IPS DF 4.7 (cell line): ENCODE data around the gene AGBL5.

ENCODE experiments used
- DNase-seq: peaks from one replicate; pipeline ENCODE4 v3.0.0-alpha.2; 2013; ENCODE audit warnings: low spot score; ENCODE audit errors: extremely low read depth

AGBL5 gene, protein sequence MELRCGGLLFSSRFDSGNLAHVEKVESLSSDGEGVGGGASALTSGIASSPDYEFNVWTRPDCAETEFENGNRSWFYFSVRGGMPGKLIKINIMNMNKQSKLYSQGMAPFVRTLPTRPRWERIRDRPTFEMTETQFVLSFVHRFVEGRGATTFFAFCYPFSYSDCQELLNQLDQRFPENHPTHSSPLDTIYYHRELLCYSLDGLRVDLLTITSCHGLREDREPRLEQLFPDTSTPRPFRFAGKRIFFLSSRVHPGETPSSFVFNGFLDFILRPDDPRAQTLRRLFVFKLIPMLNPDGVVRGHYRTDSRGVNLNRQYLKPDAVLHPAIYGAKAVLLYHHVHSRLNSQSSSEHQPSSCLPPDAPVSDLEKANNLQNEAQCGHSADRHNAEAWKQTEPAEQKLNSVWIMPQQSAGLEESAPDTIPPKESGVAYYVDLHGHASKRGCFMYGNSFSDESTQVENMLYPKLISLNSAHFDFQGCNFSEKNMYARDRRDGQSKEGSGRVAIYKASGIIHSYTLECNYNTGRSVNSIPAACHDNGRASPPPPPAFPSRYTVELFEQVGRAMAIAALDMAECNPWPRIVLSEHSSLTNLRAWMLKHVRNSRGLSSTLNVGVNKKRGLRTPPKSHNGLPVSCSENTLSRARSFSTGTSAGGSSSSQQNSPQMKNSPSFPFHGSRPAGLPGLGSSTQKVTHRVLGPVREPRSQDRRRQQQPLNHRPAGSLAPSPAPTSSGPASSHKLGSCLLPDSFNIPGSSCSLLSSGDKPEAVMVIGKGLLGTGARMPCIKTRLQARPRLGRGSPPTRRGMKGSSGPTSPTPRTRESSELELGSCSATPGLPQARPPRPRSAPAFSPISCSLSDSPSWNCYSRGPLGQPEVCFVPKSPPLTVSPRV

DNA sequence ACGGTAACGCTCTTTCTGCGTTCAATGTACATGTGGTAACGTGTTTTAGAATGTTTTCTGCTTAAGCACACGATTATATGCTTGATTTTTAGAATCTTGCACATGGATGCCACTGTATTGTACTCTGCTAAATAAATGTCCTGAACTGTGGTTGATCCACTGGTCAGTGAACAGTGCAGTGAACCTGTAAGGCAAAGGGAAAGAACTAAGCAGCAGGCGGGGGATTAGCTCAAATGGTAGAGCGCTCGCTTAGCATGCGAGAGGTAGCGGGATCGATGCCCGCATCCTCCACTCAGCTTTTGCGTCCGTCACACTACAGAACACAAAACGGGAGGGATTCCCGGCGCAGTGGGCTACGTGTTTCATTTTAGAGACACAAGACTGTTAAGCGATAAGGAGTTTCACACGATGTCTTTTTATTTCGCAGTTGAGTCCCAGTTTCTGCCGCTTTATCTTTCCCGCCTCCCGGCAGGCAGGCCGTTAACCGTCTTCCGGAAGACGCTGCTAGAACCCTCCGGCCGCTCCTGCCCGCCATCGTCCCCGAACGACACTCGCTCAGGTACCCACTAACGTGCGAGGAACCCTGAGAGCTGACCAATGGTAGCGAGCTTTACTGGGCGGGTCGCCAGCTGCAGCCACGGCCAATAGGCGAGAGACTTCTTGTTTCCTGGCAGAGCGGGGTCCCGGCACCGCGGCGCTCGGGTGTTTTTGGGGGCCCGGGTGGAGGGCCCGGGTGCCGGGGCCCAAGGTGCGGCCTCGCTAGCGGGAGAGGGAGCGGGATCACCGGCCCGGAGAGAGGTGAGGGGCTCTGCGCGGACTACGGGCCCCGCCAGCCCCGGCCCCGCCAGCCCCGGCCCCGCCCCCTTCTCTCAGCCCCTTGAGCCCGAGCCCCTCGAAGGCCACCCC, at the start of gene AGBL5:
TSS of gene AGBL5 (plus strand) at position 673 of the 906 bp plus-strand sequence. CDS start 1,291 bp downstream, outside the sequence.
- peak; percentile 87 for DNase-seq

DNA sequence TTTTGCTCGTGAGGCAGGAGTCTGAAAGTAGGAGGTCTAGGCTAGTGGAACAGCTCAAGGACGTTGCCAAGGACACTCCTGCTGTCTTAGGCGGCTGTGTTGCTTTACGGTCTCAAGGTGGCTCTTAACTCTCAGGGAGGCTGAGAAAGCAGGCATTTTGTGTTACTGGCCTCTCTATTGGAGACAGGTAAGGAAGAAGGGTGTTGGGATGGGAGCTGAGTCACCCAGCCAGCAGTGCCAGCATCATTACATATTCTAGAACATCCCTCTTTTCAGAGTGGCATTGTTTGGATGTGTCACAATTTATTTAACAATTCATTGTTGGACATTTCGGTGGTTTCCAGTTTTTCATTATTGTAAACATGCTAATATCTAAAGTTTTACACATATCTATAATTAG, 49.5 kb upstream of the AGBL5 start:
- DNase-seq, result no peak

DNA sequence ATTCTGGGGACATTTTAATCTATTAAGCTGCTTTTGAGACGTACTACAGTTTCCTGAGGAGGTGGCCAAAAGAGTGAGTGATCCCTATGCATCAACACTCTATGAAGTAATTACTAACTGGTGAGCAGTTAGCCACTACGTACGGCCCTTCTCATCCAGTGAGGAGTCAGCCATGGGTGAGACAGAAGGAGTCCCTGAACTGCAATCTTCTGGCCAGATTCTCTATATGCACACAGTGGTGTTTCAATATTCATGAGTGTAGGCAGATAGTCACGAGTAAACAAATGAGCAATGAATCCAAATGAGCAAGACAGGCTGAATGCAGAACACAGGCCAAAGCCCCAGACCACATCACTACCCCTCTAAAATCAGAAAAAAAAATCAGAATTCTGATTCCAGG, 48.5 kb upstream of the AGBL5 start:
- no peak for DNase-seq

DNA sequence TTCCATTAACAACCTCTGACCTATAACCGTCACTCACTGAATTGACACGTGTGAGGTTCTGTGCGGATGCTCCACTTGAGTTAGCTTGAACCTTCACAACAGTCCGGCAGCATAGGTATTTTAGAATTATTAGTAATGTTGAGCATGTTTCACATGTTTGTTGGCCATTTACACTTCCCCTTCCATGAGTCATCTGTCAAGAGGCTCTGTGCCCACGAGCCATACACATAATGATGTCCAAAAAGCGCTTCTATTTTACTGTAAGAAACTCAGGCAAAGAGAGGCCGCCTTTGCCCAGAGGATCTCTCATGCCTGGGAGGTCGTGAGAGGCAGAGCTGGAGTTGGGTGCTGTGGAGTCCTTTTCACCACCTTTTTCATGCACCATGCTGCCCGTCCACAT, 47.6 kb upstream of the AGBL5 start:
- no peak for DNase-seq

DNA sequence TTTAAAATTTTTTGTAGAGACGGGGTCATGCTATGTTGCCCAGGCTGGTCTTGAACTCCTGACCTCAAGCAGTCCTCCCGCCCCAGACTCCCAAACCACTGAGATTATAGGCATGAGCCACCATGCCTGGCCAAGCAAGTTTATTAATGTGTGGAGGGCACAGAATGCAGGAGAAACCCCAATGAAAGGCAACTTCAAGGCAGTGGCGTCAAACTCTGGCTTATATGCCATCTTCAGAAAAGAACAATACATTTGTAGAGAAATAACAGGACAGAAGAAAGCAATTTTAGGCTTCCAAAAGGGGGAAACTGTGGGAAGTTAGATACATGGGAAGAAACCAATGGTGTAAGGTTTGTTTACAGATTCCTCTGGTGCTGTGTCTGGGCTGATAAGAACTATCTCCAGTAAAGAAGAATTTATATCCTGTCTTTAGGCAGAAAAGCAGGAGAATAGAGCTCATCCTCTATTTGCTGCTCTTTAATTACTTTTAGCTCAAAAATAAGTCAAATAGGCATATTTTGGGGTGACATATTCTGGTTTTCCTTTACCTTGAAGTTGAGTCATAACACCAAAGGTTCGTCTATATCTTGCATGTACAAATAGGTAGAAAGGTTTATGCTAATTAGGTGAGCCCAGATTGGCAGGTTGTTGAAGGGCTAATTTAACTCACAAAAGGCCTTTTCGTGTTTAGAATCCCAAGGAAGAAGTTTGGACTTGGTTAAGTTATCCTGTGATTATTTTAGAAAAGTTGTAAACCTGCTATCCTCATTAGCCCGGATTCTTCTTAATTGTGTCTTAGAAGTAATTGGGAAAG, 44.7 kb upstream of the AGBL5 start:
- DNase-seq, result no peak

DNA sequence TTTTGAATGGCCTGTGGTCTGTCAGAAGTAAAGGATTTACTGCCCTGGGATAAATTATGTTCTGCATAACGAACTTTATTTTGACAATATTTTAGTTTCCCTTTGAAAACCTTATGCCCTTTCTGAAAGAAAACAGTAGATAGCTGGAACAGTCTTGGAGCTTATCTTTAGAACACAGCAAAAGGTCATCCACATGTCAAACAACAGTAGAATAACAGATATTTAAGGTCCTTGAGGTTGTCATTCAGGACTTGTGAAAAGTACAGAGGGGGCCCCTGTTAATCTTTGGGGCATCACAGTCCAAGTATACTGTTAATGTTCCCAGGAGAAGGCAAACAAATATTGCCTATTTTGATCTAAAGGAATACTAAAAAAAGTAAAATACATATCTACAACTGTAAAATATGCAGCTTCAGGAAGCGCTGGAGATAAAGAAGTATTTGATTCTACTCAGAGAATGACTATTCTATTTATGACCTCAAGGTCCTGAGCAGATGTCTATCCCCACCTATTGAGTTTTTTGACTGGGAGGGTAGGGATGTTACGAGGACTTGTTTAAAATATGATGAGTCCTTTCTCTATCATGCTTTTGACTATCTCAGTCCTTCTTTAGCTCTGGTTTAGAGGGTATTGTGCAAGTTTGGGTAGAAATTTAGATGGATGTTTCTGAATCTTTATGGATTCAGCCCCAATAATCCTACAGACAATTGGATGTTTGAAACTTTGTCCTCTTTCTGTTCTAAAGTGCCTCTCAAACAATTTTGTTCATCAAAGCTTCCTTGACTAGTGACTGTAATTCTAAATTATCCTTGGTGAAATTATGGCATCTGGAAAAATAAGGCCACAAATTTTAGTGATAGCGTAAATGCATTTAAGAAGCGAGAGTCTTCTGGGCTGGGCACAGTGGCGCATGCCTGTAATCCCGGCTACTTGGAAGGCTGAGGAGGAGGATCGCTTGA, 43.8 kb upstream of the AGBL5 start:
- no peak for DNase-seq

DNA sequence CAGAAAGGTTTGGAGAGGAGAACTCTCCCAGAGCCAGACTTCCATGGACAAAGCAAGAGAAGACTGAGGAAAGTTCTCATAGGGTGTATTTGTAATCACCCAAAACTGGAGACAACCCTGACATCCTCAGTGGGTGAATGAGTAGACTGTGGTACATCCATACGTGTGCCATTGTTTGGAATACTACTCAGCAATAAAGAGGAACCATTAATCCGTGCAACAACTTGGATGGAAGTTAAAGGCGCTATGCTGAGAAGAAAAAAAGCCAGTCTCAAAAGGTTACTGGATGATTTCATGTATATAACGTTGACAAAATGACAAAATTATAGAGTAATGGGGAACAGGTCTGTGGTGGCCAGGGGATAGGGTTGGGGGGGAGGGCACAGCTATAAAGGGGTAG, 42.8 kb upstream of the AGBL5 start:
- DNase-seq, result no peak

DNA sequence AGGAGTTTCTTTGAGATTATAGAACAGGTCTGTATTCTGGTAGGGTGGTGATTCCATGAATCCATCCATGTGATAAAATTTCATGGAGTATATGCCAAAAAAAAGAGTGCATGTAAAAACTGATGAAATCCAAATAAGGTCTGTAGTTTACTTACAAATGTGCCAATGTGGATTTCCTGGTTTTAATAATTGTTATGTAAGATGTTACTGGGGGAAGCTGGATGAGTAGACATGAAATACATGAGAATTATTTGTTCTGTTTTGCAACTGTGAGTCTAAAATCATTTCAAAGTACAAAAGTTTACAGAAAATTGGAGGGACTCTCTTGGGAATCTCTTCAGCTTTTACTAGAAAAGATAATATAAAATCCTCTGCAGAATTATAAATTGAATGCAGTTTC, 42.4 kb upstream of the AGBL5 start:
- DNase-seq, result no peak

DNA sequence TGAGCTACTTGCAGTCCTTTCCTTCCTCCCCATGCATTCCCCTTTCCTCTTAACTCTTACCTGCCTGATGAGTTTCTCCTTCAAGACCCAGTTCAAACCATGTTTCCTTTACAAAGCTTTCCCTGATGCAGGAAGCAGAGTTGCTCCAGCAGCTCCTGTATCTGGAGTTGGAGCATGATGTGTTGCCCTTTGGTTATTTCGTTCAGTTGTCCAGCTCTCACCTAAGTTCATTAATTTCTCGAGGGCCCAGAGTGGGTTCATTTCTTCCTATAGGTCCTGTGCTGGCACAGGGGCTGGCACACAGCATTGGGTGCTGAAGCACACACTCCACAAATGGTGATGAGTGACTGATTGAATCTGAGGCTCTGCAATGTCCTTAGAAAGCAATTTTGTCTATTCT, 41.8 kb upstream of the AGBL5 start:
- DNase-seq, result no peak

DNA sequence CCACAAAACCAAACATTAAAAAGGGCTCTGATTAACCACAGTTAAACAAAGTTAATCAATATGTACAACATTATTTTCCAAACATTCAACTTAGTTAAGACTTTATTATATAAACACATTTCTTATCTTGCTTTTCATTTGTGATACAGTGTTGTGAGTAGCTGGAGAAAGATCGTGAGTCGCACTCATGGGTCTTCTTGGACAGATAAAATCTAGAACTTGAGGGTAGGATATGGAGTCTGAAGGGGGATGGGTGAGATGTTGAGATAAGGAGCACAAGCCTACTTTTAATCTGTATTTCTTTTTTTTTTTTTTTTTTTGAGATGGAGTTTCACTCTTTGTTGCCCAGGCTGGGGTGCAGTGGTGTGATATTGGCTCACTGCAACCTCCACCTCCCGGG, 41.3 kb upstream of the AGBL5 start:
- no peak for DNase-seq

DNA sequence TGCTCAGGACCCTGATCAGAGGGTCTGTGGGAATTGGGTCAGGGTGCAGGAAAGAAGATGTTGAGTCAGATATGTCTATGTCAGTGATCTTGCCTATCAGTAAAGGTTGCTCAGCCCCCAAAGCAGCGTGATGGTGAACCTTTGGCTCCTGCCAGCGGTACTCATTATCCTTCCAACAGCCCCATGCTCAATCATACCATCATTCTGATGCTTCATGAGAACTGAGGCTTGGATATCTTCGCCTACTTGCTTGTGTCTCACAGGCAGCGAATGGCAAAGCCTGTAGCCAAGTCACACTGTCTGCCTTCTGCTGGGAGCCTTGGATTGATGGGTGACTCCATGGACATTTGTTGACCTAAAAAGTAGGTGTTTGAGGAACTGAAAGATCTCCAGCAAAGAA, 37.7 kb upstream of the AGBL5 start:
- no peak for DNase-seq

DNA sequence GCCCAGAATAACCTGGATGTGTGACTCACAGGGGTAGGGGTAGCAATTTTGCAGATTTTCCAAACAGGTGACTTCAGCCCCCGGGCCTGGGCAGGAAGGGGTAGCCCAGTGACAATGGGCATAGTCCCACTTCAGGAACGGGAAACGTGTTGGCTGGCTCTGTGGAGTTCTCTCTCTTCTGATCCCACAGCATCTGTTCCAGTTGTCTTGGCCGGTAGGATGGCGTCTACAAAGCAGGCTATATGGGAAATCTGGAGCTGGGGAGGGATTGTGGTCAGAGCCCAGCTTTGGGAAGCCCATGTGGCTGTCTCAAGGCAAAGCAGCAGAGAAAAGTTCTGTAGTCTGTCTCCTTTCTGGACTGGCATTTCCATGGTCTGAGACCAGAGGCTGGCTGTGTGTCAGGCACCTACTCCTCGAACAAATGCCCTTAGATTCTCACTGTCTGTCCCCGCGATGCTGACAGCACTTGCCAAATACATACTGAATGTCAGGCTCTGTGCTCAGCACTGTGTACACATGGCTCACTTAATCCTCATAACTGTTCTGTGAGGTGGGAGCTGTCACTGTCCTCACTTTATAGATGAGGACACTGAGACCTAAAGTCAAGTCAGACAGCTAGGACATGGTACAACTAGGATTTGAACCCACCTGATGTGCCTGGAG, 36.6 kb upstream of the AGBL5 start:
- no peak for DNase-seq

DNA sequence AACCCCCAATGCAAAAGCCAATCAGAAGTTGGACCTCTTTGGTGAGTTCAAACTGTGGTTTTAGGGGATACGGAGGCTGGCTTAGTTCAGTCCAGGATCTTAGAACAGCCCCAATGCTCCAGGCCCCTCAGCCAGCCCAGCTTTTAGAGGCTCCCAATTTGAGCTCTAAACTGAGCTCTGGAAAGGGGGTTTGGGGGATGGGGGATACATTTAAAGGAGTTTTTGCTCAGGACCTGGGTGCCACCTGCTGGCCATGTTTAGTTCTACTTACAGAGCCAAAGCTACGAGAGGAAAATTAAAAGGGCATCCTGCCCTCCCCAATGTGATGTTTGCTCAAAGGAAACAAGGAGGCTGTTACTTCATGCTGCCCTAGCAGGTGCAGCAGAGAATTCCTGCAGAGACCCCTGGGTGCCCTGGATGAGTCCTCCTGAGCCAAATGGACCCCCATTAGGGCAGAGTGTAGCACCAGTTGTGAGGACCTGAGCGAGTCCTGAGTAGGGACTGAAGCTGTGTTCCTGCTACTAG, 34.6 kb upstream of the AGBL5 start:
- DNase-seq, result peak; percentile 74

DNA sequence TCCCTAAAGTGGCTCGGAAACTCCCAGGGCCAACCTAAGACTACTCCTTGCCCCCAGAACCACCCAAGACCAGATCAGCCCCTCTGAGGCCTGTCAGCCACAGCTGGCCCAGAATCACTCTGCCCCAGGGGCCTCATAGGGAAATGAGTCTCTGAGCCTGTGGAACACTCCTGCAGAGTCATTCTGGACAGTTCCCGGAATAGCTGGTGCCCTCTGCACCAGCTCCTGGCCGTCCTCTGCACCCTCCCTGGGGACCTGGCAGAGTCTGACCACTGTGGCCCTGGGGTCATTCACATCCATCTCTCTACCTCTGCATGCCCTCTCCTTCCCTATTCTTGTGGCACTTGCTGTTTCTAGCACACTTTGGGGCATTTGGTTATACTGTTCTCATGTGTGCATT, 33.3 kb upstream of the AGBL5 start:
- DNase-seq, result no peak

DNA sequence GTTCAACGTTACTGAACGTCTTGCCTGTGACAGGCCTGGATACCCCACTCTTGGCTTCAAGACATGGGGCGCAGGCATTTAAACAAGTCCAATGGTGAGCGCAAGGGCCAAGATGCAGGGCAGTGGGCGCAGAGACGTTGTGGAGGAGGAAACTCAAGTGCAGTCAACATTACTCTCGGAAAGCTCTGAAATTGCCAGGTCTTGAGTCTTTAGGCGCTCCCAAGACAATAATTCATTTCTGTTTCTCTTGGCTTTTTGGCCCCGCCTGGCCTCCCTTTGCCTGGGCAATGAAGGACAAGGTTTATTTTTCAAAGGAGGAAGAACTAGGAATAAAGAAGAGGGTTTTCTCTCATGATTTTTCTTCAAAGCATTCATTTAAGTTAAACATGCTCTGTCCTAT, 32.0 kb upstream of the AGBL5 start:
- no peak for DNase-seq

DNA sequence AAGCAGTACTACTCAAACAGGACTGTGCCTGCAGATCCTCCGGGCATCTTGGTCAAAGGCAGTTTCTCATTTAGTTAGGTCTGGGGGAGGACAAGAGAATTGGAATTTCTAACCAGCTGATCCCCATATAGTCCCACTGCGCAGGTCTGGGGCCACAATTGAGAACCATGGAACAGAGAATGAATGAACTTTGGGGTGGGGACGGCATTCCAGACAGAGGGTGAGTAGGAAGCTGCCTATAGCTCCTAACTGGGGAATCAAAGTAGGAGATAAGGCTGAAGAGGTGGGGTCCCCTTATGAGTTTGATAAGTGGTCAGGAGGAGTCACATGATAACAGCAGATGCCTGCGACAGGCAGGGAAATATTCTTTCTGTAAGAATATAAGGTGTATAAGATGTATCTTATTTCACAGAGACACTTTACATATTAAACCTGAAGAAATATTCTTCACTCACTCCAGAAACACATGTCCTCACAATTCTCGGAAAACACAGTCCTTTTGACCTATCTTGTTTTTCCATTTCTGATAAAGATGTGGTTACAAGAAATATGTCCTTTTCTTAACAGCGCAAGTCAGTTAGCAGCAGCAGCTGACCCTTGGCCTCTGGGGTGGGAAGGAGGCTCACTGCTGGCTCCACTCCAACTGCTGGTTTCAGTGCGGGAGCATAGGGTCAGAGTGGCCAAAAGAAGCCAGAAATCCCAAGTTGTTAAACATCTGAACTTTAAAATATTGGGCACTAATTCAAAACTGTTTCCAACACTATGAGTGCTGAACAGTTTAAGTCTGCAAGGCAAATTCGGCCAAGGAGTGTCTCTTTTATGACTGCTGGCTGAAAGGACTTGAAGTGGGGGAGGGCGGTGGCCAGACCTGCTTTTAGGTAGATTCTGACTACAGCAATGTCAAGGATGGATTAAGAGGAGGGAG, 31.3 kb upstream of the AGBL5 start:
- no peak for DNase-seq

DNA sequence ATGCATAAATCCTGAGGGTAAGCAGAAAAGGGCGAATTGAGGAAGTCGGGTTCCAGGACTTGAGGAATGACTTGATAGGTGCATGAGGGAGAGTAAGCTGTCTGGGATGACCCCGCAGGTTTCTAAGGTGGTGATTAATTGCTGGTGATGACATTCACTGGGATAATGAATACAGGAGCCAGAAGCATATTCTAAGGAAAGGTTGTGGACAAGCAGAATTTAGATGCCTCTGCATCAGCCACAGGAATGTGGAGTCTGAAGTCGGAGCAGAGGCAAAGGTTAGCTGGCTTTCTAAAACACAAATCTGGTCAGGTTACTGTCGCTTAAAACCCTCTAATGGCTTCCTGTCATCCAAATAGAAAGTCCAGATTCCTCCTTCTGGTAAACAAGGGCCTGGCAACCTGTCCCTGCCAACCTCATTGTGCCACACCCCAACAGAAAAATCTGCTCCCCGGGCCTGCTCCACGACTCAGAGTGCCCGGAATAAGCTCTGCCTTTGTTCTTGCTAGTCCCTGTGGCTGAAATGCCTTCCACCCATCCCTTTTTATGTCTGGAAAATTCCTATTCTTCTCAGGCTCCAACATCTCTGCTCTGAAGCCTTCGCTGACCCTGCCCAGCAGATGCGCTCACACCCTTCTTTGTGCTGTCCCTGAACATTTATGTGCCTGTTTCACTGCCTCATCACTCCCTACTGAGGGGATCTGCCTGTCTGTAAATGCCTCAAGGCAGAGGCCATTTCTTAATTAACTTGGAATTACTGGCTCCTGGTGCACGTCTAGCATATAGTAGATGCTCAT, 30.0 kb upstream of the AGBL5 start:
- no peak for DNase-seq
